SK-N-MC (cell line): Measurements from ENCODE around the gene SEPTIN11.
"Not testable (repeated sequence)": the region's sequence is repeated elsewhere in the genome, so short reads cannot be mapped to it uniquely, and the experiment has no call there.

Experiments
- DNase-seq: peaks from one replicate; pipeline ENCODE4 v3.0.0-alpha.2; 2011; ENCODE audit warnings: low read depth, low spot score
- H3K27ac ChIP-seq: fragments of 200-600 bp; sonication (generic); 2 replicates; pipeline ENCODE4 v1.5.1; 2016; ENCODE audit warnings: mixed run types
- H3K36me3 ChIP-seq: fragments of 200-600 bp; sonication (generic); 2 replicates; pipeline ENCODE4 v1.6.1; 2017; ENCODE audit warnings: antibody characterized with exemption, low read length, mixed read lengths; ENCODE audit not compliant: insufficient read depth
- H3K4me3 ChIP-seq: fragments of 200-600 bp; sonication (generic); 2 replicates; pipeline ENCODE4 v1.5.1; 2016
- H3K9ac ChIP-seq: fragments of 200-600 bp; sonication (generic); 2 replicates; pipeline ENCODE4 v1.8.0; 2017; ENCODE audit warnings: mixed run types, mixed read lengths; ENCODE audit not compliant: insufficient read length
- H3K9me3 ChIP-seq: fragments of 200-600 bp; sonication (generic); 2 replicates; pipeline ENCODE4 v1.6.1; 2017; ENCODE audit warnings: low read depth, mild to moderate bottlenecking, antibody characterized with exemption, low read length, moderate library complexity, mixed read lengths
- EZH2 ChIP-seq: fragments of 200-600 bp; sonication (generic); IDR thresholded peaks from one replicate; pipeline ENCODE4 v1.6.1; 2017; ENCODE audit warnings: antibody characterized with exemption
- FOXP2 ChIP-seq: optimal IDR thresholded peaks from 2 replicates; pipeline ENCODE3; 2011; ENCODE audit warnings: mild to moderate bottlenecking, moderate library complexity; ENCODE audit not compliant: insufficient read depth; ENCODE audit errors: extremely low read length, control extremely low read depth
- POLR2AphosphoS5 ChIP-seq: IDR thresholded peaks from 2 replicates; pipeline ENCODE4 v1.6.1; 2012; ENCODE audit warnings: mild to moderate bottlenecking, low read depth, low read length, borderline replicate concordance

SEPTIN11 gene

DNA sequence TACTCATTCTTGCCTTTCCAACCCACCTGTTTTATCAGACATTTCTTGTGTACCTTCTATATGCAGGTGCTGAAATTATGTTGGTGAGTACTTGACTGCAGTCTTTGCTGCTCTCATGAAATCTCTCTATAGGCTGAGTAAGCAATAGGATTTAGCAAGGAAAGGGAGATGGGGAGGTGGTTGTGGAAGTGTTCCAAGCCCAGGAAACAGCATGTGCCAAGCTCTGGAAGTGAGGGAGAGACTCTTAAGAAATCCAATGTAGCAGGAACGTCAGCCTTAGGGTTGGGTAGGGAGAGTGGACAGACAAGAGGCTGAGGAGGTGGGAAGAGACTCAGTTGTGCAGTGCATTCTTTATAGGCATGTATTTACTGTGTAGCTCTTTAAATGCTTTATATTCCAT, 5.6 kb downstream of the SEPTIN11 start:
- TF ChIP-seq FOXP2 (no peak), POLR2AphosphoS5 (no peak), EZH2 (no peak)
- Histone ChIP-seq H3K4me3 (no peak overlapping the region), H3K9me3 (no peaks in the 10 kb centered on the region), H3K9ac (no peak overlapping the region), H3K27ac (no peak overlapping the region), H3K36me3 (no peaks in the 10 kb centered on the region)
- DNase-seq = no peak

DNA sequence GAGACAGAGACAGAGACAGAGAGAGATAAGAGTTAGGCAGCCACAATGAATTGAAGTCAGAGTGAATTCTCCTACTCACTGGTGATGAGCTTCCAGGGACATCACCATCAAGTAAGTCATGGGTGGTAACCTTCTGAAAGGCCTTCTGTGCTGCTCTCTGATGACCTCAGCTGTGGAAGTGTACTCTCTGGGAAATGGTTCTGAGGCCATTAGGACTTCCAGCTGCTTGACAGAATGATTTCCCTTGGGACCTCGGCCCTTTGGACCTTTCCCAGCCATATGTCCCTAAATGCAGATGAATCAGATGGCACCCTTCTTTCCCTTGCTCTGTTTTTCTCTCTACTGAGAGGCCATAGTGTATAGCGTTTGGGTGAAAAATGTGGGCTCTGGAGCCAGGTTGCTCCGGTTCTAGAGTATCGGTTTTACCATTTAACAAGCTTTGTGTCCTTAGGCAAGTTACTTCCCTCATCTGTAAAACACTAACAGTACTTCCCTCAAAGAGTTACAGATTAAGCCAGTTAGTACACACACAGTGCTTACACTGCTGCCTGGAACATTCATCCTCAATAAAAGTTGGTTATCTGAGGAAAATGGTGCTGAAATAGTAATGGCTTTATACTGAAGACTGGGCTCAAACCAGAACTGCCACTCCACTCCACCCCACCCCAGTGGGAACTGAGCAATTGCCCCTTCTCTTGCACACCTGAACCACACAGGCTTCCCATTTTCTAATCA, 7.6 kb downstream of the SEPTIN11 start:
- DNase-seq = no peak
- no peaks in the 10 kb centered on the region for H3K9me3 ChIP-seq
- TF ChIP-seq FOXP2 (no peak), EZH2 (no peak), POLR2AphosphoS5 (no peak)
- H3K4me3 ChIP-seq = no peak overlapping the region
- H3K36me3 ChIP-seq = no peaks in the 10 kb centered on the region
- H3K27ac ChIP-seq = no peak overlapping the region
- no peak overlapping the region for H3K9ac ChIP-seq

- Histone ChIP-seq H3K9ac (no peak overlapping the region), H3K9me3 (no peaks in the 10 kb centered on the region), H3K36me3 (no peaks in the 10 kb centered on the region), H3K27ac (no peak overlapping the region), H3K4me3 (no peak overlapping the region)
- DNase-seq = no peak
- TF ChIP-seq POLR2AphosphoS5 (no peak), FOXP2 (no peak), EZH2 (no peak)
Measured at GRCh38 chr4:76958891-76959290, 9.3 kb downstream of the SEPTIN11 start.

DNA sequence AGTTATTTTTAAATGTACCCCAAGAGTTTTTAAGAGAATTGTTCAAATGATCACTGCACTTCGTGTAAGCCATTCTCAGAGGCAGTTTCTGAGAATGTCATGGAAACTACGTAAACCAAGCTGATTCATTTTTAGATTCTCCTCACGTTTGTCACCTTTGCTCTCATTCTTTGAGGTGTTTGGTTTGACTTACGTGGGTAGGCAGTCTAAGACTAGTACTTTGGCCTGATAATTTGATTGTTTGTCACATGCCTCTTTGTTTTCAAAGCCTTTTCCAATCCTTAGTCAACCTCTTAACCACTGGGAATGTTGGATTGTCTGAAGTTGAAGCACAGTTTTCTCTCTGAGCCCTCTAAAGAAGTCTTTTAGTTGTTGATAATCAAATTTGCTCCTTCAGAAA, 10.5 kb downstream of the SEPTIN11 start:
- no peak for TF ChIP-seq POLR2AphosphoS5
- TF ChIP-seq EZH2 = no peak
- no peak for TF ChIP-seq FOXP2
- Histone ChIP-seq H3K9me3 (no peaks in the 10 kb centered on the region), H3K9ac (no peak overlapping the region), H3K4me3 (no peak overlapping the region), H3K36me3 (no peaks in the 10 kb centered on the region), H3K27ac (no peak overlapping the region)
- no peak for DNase-seq

DNA sequence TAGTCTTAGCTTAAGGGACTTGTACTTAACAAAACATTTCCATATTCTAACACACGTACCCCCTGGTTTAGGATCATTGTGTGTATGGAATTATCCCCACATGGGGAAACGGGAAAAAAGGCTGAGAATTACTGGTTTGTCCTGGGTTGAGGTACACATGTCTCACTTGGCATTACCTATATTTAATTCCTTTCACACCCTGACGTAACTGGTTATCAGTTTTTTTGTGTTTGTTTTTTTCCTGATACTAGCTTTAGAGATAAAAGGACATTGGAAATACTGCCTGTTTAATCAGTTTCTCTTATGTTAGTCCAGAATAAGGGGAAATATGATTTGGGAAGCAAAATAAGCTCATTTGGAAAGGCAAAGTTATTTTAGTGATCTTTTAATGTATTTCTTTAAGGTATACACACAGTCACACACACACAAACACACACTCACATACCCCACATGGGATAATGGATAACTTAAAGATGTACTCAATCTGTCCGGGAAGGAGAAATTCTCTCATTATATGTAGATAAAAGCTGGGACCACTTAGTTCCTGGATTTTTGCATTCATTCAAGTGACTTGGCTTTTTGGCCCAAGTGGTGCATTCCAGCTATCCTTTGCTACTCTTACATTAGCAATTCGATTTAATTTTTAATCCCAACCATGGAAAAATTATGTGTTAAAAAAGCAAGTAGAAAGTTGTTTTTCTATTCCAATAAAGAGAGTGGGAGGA, 13.0 kb downstream of the SEPTIN11 start:
- Histone ChIP-seq H3K9ac (no peak overlapping the region), H3K4me3 (no peak overlapping the region), H3K36me3 (no peaks in the 10 kb centered on the region), H3K27ac (no peak overlapping the region), H3K9me3 (no peaks in the 10 kb centered on the region)
- TF ChIP-seq POLR2AphosphoS5 = no peak
- no peak for TF ChIP-seq FOXP2
- no peak for TF ChIP-seq EZH2
- no peak for DNase-seq

GRCh38 chr4:76963131-76963750, 13.7 kb downstream of the SEPTIN11 start:
- TF ChIP-seq EZH2 (no peak), FOXP2 (no peak), POLR2AphosphoS5 (no peak)
- no peaks in the 10 kb centered on the region for H3K36me3 ChIP-seq

DNA sequence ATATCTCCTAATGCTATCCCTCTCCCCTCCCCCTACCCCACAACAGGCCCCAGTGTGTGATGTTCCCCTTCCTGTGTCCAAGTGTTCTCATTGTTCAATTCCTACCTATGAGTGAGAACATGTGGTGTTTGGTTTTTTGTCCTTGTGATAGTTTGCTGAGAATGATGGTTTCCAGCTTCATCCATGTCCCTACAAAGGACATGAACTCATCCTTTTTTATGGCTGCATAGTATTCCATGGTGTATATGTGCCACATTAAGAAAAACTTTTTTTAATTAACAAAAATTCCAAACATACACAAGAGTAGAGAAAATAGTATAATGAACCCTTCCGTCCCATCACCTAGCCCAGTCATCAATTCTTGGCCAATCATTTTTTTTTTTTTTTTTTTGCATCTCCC, 14.4 kb downstream of the SEPTIN11 start:
- H3K36me3 ChIP-seq, H3K9ac ChIP-seq, H3K4me3 ChIP-seq, DNase-seq, H3K27ac ChIP-seq, H3K9me3 ChIP-seq: not testable (repeated sequence)

More at GRCh38 chr4:76963131-76963750, 13.7 kb downstream of the SEPTIN11 start:
- no peaks in the 10 kb centered on the region for H3K9me3 ChIP-seq
- no peak for DNase-seq
- H3K4me3 ChIP-seq = no peak overlapping the region
- H3K27ac ChIP-seq = no peak overlapping the region
- no peak overlapping the region for H3K9ac ChIP-seq

GRCh38 chr4:76964769-76965168, 15.2 kb downstream of the SEPTIN11 start:
- Histone ChIP-seq H3K4me3 (no peak overlapping the region), H3K9ac (no peak overlapping the region), H3K9me3 (no peaks in the 10 kb centered on the region), H3K36me3 (no peaks in the 10 kb centered on the region), H3K27ac (no peak overlapping the region)
- DNase-seq = no peak
- TF ChIP-seq POLR2AphosphoS5 = no peak
- no peak for TF ChIP-seq EZH2
- no peak for TF ChIP-seq FOXP2
